Skeletal muscle cell (primary cell): ENCODE results near the gene SOD3.

Source experiments
- DNase-seq: peaks from one replicate; pipeline ENCODE4 v3.0.0-alpha.2; 2010; ENCODE audit warnings: low read depth
- H3K4me3 ChIP-seq: 2 replicates; pipeline ENCODE4 v1.5.1; 2011; ENCODE audit warnings: low read depth, mild to moderate bottlenecking, control low read depth, low read length, moderate library complexity

The SOD3 gene

GRCh38 chr4:24794916-24795665 is at the start of gene SOD3:
SOD3 (plus strand) TSS chr4:24795573; CDS start chr4:24799522, 3,949 bp downstream.
- peak within 1 kb of the TSS; percentile 27 for H3K4me3 ChIP-seq
- peak; percentile 49 for DNase-seq

GRCh38 chr4:24747234-24747975 is 48.0 kb upstream of the SOD3 start:
- no peak for DNase-seq
- no peak overlapping the region for H3K4me3 ChIP-seq

- no peak for DNase-seq
- H3K4me3 ChIP-seq: no peak overlapping the region
These were observed 47.4 kb upstream of the SOD3 start for GRCh38 chr4:24748023-24748422.

- no peak for DNase-seq
- no peak overlapping the region for H3K4me3 ChIP-seq
These were observed 46.5 kb upstream of the SOD3 start for GRCh38 chr4:24748758-24749350.

GRCh38 chr4:24750106-24750505 is 45.3 kb upstream of the SOD3 start:
- DNase-seq: no peak

GRCh38 chr4:24751926-24752539 is 43.3 kb upstream of the SOD3 start:
- no peak overlapping the region for H3K4me3 ChIP-seq

More at GRCh38 chr4:24750106-24750505, 45.3 kb upstream of the SOD3 start:
- H3K4me3 ChIP-seq: no peak overlapping the region

GRCh38 chr4:24753519-24753918 is 41.9 kb upstream of the SOD3 start:
- no peak for DNase-seq
- H3K4me3 ChIP-seq: no peak overlapping the region

More at GRCh38 chr4:24751926-24752539, 43.3 kb upstream of the SOD3 start:
- DNase-seq: no peak

- H3K4me3 ChIP-seq: no peak overlapping the region
- DNase-seq: no peak
These were observed 40.8 kb upstream of the SOD3 start for GRCh38 chr4:24754571-24754970.

- no peak for DNase-seq
- H3K4me3 ChIP-seq: no peak overlapping the region
These were observed 31.6 kb upstream of the SOD3 start for GRCh38 chr4:24763631-24764297.

- H3K4me3 ChIP-seq: no peak overlapping the region
These were observed 31.0 kb upstream of the SOD3 start for GRCh38 chr4:24764345-24764744.

GRCh38 chr4:24765376-24765988 is 29.9 kb upstream of the SOD3 start:
- DNase-seq: no peak
- no peak overlapping the region for H3K4me3 ChIP-seq

More at GRCh38 chr4:24764345-24764744, 31.0 kb upstream of the SOD3 start:
- no peak for DNase-seq

- DNase-seq: no peak
These were observed 27.4 kb upstream of the SOD3 start for GRCh38 chr4:24768006-24768405.

GRCh38 chr4:24768604-24769003 is 26.8 kb upstream of the SOD3 start:
- H3K4me3 ChIP-seq: no peak overlapping the region

More at GRCh38 chr4:24768006-24768405, 27.4 kb upstream of the SOD3 start:
- no peak overlapping the region for H3K4me3 ChIP-seq

GRCh38 chr4:24769571-24769970 is 25.8 kb upstream of the SOD3 start:
- no peak overlapping the region for H3K4me3 ChIP-seq
- no peak for DNase-seq

More at GRCh38 chr4:24768604-24769003, 26.8 kb upstream of the SOD3 start:
- no peak for DNase-seq

- H3K4me3 ChIP-seq: no peak overlapping the region
- peak; percentile 93 for DNase-seq
These were observed 25.3 kb upstream of the SOD3 start for GRCh38 chr4:24770032-24770584.

- no peak for DNase-seq
- no peak overlapping the region for H3K4me3 ChIP-seq
These were observed 24.7 kb upstream of the SOD3 start for GRCh38 chr4:24770667-24771066.

GRCh38 chr4:24771241-24771640 is 24.1 kb upstream of the SOD3 start:
- no peak overlapping the region for H3K4me3 ChIP-seq
- no peak for DNase-seq

- no peak overlapping the region for H3K4me3 ChIP-seq
- no peak for DNase-seq
These were observed 23.2 kb upstream of the SOD3 start for GRCh38 chr4:24772061-24772705.
